Measurements from ENCODE around the gene WDR48.

WDR48 gene

DNA sequence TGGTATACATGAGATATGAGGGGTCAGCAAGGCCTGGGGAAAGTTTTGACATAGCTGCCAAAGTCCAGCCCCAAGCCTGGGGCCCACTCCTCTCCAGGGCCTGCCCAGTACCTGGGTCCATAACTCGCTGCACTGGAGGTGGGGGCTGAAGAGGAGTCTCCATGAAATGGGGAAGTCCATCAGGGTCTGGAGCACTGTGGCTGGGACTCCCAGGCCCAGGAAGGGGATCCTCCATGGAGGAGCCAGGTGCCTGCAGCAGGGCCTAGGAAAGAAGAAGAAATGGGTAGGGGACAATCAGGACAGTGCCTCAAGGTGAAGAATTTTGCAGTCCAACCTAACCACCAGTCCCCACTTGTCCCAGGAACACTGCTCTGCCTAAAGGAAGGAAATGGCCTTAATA lies 47.4 kb downstream of the WDR48 start:
- no peak overlapping the region for H3K4me3 ChIP-seq

DNA sequence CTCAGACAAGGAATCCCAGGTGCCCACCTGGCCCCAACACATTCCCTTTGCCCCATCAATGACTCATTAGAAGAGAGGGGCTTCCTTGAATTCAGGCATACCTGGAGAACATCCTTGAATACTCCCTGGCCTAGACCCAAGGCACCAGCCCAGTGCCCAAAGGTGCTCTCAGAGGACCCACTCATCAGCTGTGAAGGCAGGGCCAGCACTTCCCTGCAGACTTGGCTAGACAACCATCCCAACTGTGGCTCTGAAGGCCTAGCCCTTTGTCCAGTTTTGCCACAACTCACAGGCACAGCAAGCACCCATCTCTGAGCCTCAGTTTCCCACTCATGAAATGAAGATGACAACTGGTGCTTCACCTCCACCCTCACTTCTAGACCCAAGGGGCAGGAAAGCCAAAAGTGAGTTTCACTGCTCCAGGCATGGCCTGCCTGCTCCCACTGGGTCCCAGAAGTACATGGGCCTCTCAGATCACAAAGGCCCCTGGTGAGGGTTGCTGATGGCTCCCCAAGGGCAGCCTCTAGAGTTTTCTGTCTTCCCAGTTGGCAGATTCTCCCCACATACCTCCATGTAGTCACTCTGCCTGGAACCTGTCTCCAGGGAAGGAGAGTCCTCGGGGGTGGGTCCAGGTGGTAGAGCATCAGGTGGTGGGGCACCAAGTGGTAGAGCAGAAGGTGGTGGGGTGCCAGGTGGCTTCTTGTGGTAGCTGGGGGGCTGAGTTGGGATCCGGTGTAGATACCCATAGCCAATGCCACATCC lies 48.1 kb downstream of the WDR48 start:
- Histone ChIP-seq H3K4me3 (no peak overlapping the region), H3K27ac (no peak overlapping the region)

More for the DNA sequence above, 47.4 kb downstream of the WDR48 start:
- H3K27ac ChIP-seq: no peak overlapping the region

DNA sequence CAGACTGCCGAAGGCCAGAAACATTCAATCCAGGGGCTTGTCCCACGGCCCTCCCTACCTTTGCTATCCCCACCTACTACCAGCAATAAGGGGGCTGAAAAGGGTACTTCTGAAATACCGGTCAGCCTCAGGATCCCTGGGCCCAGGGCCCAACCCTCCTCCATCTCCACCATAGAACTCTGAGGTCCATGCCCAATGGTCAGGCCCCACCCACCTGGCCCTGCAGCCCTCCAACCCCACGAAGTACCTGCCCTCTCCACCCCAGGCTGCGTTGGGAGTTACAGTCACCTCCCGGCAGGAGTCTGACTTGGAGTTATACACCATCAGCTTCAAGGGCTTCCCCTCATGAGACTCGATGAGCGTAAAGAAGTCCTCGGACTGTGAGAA lies 48.7 kb downstream of the WDR48 start:
- Histone ChIP-seq H3K4me3 (no peak overlapping the region), H3K27ac (no peak overlapping the region)

DNA sequence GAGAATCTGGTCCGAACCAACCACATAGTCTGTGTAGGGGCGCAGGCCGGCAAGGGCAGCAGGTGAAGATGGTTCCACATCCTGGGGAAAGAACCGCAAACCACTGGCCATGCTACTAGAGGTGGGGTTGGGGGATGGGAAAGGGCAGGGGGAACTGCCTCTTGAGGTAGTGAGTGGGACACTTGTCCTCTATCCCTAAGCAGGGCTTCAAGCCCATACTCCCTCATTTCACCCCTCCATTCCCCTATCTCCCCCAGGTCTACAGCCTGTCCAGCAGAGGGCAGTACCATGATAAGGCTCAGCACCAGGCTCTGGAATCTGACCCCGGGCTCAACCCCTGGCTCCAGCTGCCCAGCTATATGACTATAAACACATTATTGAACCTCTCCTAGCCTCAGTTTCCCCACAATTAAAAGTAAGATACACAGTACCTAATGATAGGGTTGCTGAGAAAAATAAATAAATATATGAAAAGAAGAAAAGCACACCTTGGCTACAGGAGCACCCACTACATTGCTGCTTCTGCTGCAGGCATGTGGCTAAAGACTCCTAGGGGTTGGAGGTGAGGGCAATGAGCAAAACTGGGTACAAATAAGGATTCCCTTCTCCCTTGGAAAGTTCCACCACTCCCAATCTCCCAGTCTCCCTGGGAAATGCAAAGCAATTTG lies 49.3 kb downstream of the WDR48 start:
- Histone ChIP-seq H3K4me3 (no peak overlapping the region), H3K27ac (no peak overlapping the region)

DNA sequence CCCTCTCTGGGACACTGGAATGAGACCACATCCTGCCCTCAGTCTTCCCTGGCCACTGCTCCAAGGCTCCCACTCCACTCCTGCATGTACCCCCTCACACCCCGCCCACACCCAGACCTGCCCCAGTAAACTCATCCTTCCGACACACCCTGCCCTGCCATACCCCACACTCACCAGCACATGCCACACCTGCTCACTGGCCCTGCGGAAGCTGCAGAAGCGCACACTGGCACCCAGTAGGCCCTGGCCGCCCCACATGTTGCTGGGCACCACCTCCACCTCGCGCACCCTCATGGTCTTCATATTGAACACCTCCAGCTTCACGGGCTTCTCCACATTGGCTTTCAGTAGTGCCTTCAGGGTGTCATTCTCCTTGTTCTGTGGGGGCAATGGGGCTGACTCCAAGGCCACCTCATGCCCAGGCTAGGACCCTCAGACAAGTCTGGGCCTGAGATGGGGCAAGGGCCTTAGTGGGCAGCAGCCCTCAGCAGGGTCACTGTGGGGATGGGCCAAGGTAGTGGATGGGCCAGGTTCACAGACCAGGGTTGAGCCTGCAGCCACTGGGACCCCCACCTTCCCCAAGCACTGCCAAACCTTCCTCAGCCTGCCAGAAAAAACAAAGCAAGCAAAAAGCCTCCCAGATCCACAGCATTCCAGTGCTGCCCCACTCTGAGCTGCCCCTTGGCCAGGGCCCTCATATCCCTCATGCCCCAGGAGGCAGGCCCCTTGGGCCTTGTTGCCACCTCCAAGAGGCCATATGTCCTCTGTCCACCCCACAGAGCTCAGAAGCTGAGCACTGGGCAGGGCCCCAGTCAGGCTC lies 50.9 kb downstream of the WDR48 start:
- H3K4me3 ChIP-seq: no peak overlapping the region
- H3K27ac ChIP-seq: peak overlapping the region in 9 of 21 experiments; percentile 2 to 47 (median 34)

DNA sequence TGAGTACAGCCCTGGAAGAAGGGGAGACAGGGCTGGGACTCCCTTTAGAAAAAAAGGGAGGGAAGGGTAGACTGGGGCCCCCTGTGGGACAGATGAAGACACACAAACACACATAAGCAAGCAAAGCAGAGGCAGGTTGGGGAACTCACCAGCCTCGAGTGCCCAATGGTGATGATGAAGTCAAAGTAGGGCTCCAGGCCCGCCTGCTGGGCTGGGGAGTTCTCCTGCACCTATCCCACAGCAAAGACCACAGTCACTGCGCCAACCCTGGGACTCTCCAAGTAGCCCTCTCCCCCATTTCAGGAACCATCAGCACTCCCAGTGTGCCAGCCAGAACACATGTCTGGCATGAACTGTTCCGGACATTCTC lies 51.5 kb downstream of the WDR48 start:
- no peak overlapping the region for H3K4me3 ChIP-seq
- peak overlapping the region in 9 of 21 experiments; percentile 2 to 47 (median 24) for H3K27ac ChIP-seq

DNA sequence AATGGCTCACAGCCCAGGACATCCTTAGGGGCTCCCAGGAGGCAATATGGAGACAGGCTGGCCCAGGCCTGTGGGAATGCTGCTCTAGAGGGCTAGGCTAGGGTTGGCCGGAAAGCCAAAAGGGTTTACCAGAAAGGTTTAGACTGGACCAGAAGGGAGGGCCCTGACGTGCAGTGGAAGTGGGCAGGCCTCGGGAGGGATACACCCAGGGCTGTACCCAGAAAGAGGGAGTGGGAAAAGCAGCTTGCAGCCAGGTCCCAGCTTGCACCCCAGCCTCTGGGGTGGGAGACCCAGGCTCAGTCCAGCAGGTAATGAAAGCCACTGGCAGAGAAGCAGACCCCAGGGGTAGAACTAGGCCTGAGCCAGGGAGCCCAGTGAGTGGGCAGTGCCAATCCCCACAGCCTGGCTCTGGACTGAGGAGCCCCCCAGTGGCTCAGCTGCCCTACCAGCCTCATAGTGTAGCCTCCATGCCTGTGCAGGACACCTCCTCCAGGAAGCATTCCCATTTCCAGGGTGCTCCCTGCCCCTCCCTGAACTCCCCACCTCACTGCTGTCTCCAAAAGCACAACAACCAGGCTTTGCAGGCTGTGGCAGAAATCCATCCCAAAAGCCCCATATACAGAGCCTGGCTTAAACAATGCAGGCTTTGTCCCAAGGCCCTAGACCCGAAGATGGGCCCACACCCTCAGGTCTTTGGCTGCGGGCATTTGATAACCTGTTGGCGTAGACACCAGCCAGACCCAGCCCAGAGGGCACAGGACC lies 52.2 kb downstream of the WDR48 start:
- Histone ChIP-seq H3K4me3 (no peak overlapping the region), H3K27ac (peak overlapping the region in 8 of 21 experiments; percentile 2 to 47 (median 16))

DNA sequence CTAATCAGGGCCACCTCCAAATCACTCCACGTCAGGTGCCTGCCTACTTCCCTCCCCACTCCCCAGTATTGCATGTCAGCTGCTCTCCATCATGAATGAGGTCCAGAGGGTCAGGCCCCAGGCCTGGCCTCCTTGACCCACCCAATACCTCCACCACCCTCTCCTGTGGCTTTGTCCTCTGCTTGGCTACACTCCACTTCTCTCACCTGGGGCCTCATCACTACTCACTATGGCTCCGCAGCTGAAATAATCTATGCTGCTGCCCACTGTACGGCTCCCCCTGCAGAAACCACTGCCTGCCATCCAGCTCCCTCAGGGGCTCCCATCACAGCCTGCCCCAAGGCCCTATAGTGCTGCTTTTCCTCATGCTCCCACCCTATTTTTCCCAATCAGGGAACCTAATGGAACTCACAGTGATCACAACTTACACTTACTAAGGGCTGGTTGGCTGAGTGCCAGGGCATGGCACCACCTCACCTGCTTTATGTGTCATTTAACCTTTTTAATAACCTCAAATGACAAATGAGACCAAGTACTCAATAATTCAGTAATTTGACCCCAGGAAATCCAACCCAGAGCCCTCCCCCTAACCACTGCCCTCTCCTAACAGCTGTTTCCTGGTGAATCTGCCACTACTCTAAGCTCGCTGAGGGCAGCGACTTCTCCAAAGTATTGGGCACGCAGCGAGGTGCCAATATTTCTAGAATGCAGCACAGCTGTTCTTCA lies 53.3 kb downstream of the WDR48 start:
- peak overlapping the region in 1 of 21 experiments; percentile 32 for H3K27ac ChIP-seq
- no peak overlapping the region for H3K4me3 ChIP-seq

DNA sequence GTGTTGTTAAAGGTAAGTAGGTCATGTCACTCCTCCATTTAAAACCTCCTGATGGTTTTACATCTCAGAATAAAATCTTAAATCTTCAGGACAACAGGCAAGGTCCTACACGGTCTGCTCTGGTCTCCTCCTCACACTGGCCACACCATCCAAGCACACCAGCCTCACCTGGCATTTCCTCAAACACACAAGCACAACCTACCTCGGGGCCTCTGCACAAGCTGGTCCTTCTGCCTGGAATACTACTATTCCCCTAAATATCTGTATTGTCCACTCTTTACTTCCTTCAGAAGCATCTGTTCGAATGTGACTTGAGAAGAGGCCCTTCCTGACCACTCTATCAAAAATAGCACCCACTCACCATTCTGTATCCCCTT lies 53.9 kb downstream of the WDR48 start:
- H3K27ac ChIP-seq: peak overlapping the region in 4 of 21 experiments; percentile 32 to 99 (median 96)
- H3K4me3 ChIP-seq: no peak overlapping the region

DNA sequence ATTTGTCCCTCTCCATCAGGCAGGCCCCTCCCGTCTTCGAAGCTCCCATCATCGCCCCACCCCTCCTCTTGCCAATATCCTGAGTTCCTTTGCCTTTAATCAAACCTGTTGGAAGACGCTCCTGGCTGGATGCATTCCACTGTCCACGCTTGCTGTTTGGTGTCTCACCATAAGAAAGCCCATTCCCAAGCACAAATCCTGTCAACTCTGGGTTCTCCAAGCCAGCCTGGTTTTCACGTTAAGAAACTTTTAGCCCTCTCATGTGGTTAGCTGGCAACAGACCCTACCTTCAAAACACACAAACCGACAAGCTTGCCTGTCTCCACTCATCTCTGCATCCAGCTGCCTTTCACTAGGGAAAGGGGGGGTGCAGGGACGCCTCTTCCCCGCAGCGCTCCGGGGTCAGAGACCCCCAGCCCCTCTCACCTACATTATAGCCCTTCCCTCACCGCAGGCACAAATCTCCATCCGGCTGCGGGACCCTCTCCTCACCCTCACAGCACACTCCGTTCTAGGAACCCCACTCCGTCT lies 54.5 kb downstream of the WDR48 start:
- Histone ChIP-seq H3K4me3 (peak overlapping the region; percentile 66 to 98 (median 84)), H3K27ac (peak overlapping the region; percentile 77 to 99 (median 95))

DNA sequence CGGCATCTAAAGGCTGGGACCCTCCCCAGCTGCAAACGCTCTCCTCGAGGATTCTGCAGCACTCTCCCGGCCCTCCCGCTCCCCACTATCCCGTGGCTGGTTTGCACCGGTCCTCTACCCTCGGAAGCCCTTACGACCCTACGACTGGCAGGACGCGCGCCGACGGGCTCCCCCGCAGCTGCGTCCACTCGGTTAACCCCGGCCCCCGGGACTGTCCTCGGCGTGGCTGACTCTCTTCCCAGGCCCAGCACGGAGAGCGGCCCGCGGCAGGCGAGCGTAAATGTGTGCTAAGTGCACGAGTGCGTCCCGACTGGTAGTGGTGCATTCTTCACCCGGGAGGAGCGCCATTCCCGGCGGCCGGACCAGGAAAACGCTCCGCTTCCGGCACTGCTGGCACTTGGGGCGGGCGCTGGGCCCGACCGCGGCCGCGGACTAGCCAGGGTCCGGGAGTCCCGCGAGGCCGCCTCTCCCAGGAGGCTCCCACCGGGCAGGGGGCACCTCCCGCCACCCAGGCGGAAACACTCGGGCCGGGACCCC lies 55.1 kb downstream of the WDR48 start:
- Histone ChIP-seq H3K27ac (peak overlapping the region; percentile 77 to 99 (median 95)), H3K4me3 (peak overlapping the region; percentile 66 to 98 (median 84))

DNA sequence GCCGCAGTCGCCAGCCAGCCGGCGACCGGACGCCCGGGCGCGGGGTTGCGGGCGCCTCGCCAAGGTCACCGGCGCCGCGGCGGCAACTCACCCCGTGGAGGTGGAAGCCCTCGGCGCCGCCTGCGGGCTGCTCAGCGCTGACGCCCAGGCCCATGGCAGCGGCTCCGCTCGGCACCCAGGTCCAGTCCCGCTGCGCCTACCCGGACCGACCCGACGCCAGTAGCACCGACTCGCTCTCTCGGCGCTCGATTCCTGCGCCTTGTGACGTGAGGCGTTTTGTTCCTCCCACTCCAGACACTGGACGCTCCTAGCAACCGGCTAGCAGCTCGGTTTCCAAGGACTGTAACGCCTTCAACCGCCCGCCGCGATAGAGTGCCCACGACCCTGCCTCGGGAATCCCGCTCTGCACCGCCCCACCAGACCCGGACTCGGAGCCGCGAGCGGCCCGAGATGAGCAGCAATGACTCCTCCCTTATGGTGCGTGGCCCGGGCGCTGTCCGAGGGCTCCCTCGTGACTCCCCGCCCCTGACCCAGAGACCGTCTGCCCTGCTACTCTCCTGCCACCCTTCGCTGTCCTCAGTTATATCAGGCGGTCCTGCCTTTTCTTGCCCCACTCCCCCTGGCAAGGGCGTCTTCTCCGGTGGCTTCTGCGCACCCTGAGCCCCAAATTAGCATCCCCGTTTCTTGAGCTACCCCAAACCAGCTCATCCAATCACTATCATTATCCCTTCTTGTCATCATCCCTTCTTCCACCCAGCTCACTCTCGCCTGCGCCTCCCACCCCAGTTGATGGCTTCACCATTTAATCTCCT lies 55.8 kb downstream of the WDR48 start, which contains the start of the genes GORASP1 and TTC21A:
TSS of gene GORASP1 (minus strand) at position 240 of the 812 bp plus-strand sequence. CDS start at position 154, 86 bp downstream.
TSS of gene TTC21A (plus strand) at position 293 of the 812 bp plus-strand sequence. CDS start at position 451, 158 bp downstream.
- Histone ChIP-seq H3K4me3 (peak within 1 kb of the TSS; percentile 66 to 98 (median 84)), H3K27ac (peak within 1 kb of the TSS; percentile 77 to 99 (median 95))

DNA sequence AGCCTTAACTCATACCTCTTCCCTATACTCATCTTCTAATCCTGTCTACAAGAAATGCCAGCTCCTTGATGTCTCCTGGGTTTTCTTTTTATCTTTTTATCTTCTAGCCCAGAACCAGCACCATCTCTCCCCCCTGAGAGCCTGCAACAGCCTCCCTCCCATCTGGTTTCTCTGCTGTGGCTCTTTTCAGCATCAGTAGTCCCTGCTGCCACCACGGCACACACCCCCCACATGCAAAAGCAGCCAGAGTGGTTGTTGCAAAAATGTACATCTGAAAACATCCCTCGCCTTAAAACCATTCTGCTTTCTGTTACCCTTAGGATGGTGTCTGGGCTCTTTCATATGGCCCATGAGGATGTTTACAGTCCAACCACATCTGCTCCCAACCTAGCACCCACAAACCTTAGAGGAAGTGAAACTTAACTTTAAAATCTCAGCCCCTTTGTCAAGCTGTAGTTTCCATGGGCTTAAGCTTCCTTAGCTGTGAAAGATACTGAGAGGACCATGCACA lies 56.4 kb downstream of the WDR48 start:
- Histone ChIP-seq H3K4me3 (peak overlapping the region; percentile 66 to 98 (median 84)), H3K27ac (peak overlapping the region in 18 of 21 experiments; percentile 85 to 99 (median 95))

DNA sequence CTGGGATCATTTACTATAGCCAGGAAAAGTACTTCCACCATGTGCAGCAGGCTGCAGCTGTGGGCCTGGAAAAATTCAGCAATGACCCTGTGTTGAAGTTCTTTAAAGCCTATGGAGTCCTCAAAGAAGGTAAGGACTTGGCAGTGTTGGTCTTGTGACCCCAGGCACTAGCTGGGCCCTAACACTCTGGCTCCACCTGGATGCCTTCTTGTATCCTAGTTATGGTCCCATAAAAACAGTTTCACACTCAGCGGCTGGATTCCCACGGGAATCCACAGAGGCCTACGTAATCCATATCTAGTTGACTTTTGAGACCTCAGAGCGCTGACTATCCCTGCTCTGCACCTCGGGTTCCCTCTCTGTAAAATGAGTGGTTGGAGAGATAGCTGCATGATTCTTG lies 57.3 kb downstream of the WDR48 start:
- Histone ChIP-seq H3K27ac (peak overlapping the region in 1 of 21 experiments; percentile 67), H3K4me3 (no peak overlapping the region)

DNA sequence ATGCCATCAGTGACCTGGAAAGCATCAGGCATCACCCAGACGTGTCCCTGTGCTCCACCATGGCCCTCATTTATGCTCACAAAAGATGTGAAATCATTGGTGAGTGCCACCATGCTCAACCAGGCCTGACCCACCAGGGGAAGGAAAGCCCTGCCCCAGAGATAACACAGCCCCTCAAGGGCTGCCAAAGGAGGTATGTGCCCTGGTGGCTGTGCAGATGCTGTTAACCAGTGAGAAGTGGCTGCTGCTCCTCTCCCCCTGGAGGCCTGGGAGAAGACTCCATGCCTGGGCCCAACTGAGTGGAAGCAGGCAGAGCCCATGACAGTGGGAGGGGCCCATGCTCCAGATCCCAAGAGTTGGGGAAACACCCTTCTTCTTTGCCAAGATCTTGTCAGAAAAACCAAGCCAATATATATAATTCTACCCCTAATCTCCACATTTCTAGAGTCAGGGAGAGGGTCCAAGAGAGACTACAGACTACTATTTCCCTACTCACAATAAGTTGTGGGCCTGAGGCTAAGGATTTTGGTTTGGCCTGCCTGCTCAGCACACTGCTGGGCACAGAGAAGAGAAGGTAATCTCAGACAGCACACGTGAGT lies 58.3 kb downstream of the WDR48 start:
- H3K4me3 ChIP-seq: no peak overlapping the region
- no peak overlapping the region for H3K27ac ChIP-seq

DNA sequence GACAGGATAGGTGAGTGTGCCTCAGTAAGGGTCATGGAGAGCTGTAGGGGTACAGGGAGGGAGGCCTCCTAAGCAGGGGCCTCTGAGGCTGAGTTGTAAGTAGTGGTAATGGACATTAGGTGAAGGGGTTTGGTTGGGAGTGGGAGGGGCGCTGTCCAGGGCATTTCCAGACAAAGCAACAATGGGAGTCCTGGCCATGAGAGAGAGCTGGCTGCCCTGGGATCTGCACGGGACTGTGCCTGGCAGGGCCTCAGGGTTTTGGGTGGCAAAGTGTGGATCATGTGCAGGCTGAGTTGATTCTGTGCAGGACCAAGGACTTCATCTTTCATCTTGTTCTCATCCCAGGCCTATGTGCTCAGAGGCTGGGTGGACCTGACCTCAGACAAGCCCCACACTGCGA lies 60.3 kb downstream of the WDR48 start:
- H3K27ac ChIP-seq: no peak overlapping the region
- no peak overlapping the region for H3K4me3 ChIP-seq

DNA sequence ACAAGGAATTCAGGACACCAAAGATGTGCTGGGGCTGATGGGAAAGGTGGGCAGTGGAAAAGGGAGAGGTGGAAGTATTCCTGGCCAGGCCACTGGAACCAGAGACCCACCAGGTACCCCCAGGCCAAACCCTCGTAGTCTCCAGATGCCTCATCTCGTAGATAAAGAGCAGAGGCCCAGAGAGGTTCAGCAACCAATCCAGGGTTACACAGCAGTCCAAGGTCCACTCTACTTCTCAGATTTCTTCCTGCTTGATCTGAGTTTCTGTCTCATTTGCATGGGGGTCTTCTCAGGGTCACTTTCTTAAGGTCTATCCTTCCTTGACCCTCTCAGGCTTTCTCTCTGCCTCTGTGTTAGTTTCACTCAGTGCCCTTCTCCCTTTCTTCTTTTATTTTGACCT lies 60.7 kb downstream of the WDR48 start:
- no peak overlapping the region for H3K27ac ChIP-seq
- H3K4me3 ChIP-seq: no peak overlapping the region
